Suprapubic skin (tissue), 3 donors: Measurements from ENCODE around the gene MOCS3.

Experiments used
- POLR2A ChIP-seq, 2 donors: fragments of 450-650 bp; IDR thresholded peaks; one replicate each; pipeline ENCODE4 v1.6.1; 2017; ENCODE audit warnings: antibody characterized with exemption in 2 of 2, mild to moderate bottlenecking in 2 of 2, moderate library complexity in 2 of 2
- TF ChIP-seq, protein P1 (sequence below), 2 donors: fragments of 200-600 bp in 1 of 2; fragments of 450-650 bp in 1 of 2; sonication (generic) in 1 of 2; IDR thresholded peaks; one replicate each; pipeline ENCODE4 v1.5.1; 2016 to 2019; ENCODE audit warnings: antibody characterized with exemption in 2 of 2, mild to moderate bottlenecking in 1 of 2, moderate library complexity in 1 of 2

- TF ChIP-seq, protein P1, sequence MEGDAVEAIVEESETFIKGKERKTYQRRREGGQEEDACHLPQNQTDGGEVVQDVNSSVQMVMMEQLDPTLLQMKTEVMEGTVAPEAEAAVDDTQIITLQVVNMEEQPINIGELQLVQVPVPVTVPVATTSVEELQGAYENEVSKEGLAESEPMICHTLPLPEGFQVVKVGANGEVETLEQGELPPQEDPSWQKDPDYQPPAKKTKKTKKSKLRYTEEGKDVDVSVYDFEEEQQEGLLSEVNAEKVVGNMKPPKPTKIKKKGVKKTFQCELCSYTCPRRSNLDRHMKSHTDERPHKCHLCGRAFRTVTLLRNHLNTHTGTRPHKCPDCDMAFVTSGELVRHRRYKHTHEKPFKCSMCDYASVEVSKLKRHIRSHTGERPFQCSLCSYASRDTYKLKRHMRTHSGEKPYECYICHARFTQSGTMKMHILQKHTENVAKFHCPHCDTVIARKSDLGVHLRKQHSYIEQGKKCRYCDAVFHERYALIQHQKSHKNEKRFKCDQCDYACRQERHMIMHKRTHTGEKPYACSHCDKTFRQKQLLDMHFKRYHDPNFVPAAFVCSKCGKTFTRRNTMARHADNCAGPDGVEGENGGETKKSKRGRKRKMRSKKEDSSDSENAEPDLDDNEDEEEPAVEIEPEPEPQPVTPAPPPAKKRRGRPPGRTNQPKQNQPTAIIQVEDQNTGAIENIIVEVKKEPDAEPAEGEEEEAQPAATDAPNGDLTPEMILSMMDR (IDR thresholded peaks at IDR 0.05): no peak
- no peak for TF ChIP-seq POLR2A (IDR thresholded peaks at IDR 0.05)
Observed at GRCh38 chr20:50991076-50991475, 32.5 kb downstream of the MOCS3 start.
